SK-N-SH (cell line): Measurements from ENCODE around the gene CCL17. TPM values are rescaled to one million over a fixed set of nuclear protein-coding genes. Genes with fewer than 3 reads are reported as not detected.

Source experiments
- CTCF ChIA-PET: fragments of 300-600, 350-600 bp; formaldehyde crosslinking; extraction: SDS; loops from one replicate; lab custom pipeline; 2021; lab: Yijun Ruan, JAX
- POLR2A ChIA-PET: fragments of 350-600 bp; sonication (Branson Sonifier 250); formaldehyde crosslinking; extraction: SDS; loops from one replicate; lab custom pipeline; 2020; ENCODE audit warnings: antibody characterized with exemption, inconsistent platforms; lab: Yijun Ruan, JAX
- DNase-seq: peaks from one replicate; pipeline ENCODE4 v3.0.0; 2012
- H2AFZ ChIP-seq: fragments of 200-600 bp; sonication (generic); 2 replicates; pipeline ENCODE4 v1.8.1; 2016; ENCODE audit warnings: antibody characterized with exemption, mild to moderate bottlenecking, low read depth
- H3F3A ChIP-seq: fragments of 200-600 bp; sonication (generic); replicated peaks from 2 replicates; pipeline ENCODE3; 2016; ENCODE audit warnings: antibody characterized with exemption, mild to moderate bottlenecking; ENCODE audit not compliant: insufficient read depth
- H3K27ac ChIP-seq, 2 experiments: fragments of 200-500 bp in 1 of 2; fragments of 200-600 bp in 1 of 2; sonication (Bioruptor generic) in 1 of 2; sonication (generic), shearing (Covaris generic) in 1 of 2; 2 replicates each; pipeline versions ENCODE4 v1.5.1 to v1.6.1; 2014 to 2016; ENCODE audit warnings: low read depth in 2 of 2, inconsistent platforms in 1 of 2, low read length in 1 of 2, mild to moderate bottlenecking in 1 of 2, mixed read lengths in 1 of 2
- H3K27me3 ChIP-seq: fragments of 200-600 bp; sonication (generic), shearing (Covaris generic); 2 replicates; pipeline ENCODE4 v1.6.1; 2016; ENCODE audit warnings: mixed run types; ENCODE audit not compliant: insufficient read depth
- H3K36me3 ChIP-seq, 2 experiments: fragments of 200-500 bp in 1 of 2; fragments of 200-600 bp in 1 of 2; sonication (Bioruptor generic) in 1 of 2; sonication (generic) in 1 of 2; replicated peaks in 1 of 2; 2 replicates each; pipeline versions ENCODE3 to v1.5.1; 2014 to 2016; ENCODE audit warnings: low read length in 1 of 2, mild to moderate bottlenecking in 1 of 2; ENCODE audit not compliant: insufficient read depth in 2 of 2, control insufficient read depth in 1 of 2
- H3K4me1 ChIP-seq, 2 experiments: fragments of 200-500 bp in 1 of 2; fragments of 200-600 bp in 1 of 2; sonication (Bioruptor generic) in 1 of 2; sonication (generic), shearing (Covaris generic) in 1 of 2; 2 replicates each; pipeline versions ENCODE4 v1.5.1 to v1.6.1; 2014 to 2016; ENCODE audit warnings: low read depth in 1 of 2, low read length in 1 of 2, mixed run types in 1 of 2; ENCODE audit not compliant: insufficient read depth in 2 of 2, control insufficient read depth in 1 of 2
- H3K4me2 ChIP-seq: fragments of 200-600 bp; sonication (generic), shearing (Covaris generic); 2 replicates; pipeline ENCODE4 v1.6.1; 2017; ENCODE audit warnings: mixed run types
- H3K4me3 ChIP-seq, 2 experiments: fragments of 200-500 bp in 1 of 2; fragments of 200-600 bp in 1 of 2; sonication (Bioruptor generic) in 1 of 2; sonication (generic), shearing (Covaris generic) in 1 of 2; 2 replicates each; pipeline versions ENCODE4 v1.5.1 to v1.8.1; 2014 to 2016; ENCODE audit warnings: low read depth in 2 of 2, inconsistent platforms in 1 of 2, low read length in 1 of 2, mild to moderate bottlenecking in 1 of 2, mixed read lengths in 1 of 2, moderate library complexity in 1 of 2
- H3K79me2 ChIP-seq: fragments of 200-600 bp; sonication (generic); 2 replicates; pipeline ENCODE4 v1.8.1; 2017; ENCODE audit warnings: mild to moderate bottlenecking; ENCODE audit not compliant: insufficient read depth
- H3K9ac ChIP-seq: fragments of 200-600 bp; sonication (generic); 2 replicates; pipeline ENCODE4 v1.6.1; 2017; ENCODE audit warnings: mixed run types
- H3K9me2 ChIP-seq: fragments of 200-600 bp; sonication (generic); 2 replicates; pipeline ENCODE4 v1.6.1; 2017; ENCODE audit warnings: mixed run types
- H3K9me3 ChIP-seq: fragments of 200-600 bp; sonication (generic); 2 replicates; pipeline ENCODE4 v1.6.1; 2017; ENCODE audit warnings: mixed run types, mild to moderate bottlenecking, moderate library complexity
- H4K20me1 ChIP-seq: fragments of 200-600 bp; sonication (generic); 2 replicates; pipeline ENCODE4 v1.6.1; 2017; ENCODE audit warnings: mild to moderate bottlenecking, mixed run types; ENCODE audit not compliant: insufficient read depth
- CHD2 ChIP-seq: fragments of 150-350 bp; IDR thresholded peaks from 2 replicates; pipeline ENCODE4 v1.6.1; 2018; ENCODE audit warnings: low read length; ENCODE audit not compliant: partially characterized antibody
- CTCF ChIP-seq: fragments of 200-600 bp; sonication (generic); IDR thresholded peaks from 2 replicates; pipeline ENCODE4 v1.6.1; 2017; ENCODE audit warnings: antibody characterized with exemption, mild to moderate bottlenecking, moderate library complexity
- ELF1 ChIP-seq: IDR thresholded peaks from 2 replicates; pipeline ENCODE4 v1.4.0; 2012
- FOSL2 ChIP-seq: IDR thresholded peaks from 2 replicates; pipeline ENCODE4 v1.4.0; 2012; ENCODE audit warnings: low read depth, mild to moderate bottlenecking, moderate library complexity, borderline replicate concordance
- FOXM1 ChIP-seq: IDR thresholded peaks from 2 replicates; pipeline ENCODE4 v1.4.0; 2012; ENCODE audit warnings: low read depth, mild to moderate bottlenecking
- GATA2 ChIP-seq: sonication (generic); formaldehyde crosslinking; IDR thresholded peaks from 2 replicates; pipeline ENCODE4 v1.5.0; 2020; ENCODE audit warnings: mild to moderate bottlenecking, missing genetic modification reagents
- JUND ChIP-seq: IDR thresholded peaks from 2 replicates; pipeline ENCODE4 v1.4.0; 2012
- MXI1 ChIP-seq: IDR thresholded peaks from 2 replicates; pipeline ENCODE4 v1.6.1; 2012; ENCODE audit warnings: mild to moderate bottlenecking, low read depth, low read length, improper control_type of control experiment
- NFIC ChIP-seq: IDR thresholded peaks from 2 replicates; pipeline ENCODE4 v1.4.0; 2012; ENCODE audit warnings: borderline replicate concordance
- POLR2AphosphoS5 ChIP-seq: IDR thresholded peaks from 2 replicates; pipeline ENCODE4 v1.6.1; 2012; ENCODE audit warnings: low read depth, low read length
- RAD21 ChIP-seq: IDR thresholded peaks from 2 replicates; pipeline ENCODE4 v1.6.1; 2012; ENCODE audit warnings: mild to moderate bottlenecking, low read length
- RFX5 ChIP-seq: IDR thresholded peaks from 2 replicates; pipeline ENCODE4 v1.6.1; 2012; ENCODE audit warnings: mild to moderate bottlenecking, improper control_type of control experiment, low read length
- RXRA ChIP-seq: IDR thresholded peaks from 2 replicates; pipeline ENCODE4 v1.4.0; 2012; ENCODE audit warnings: low read depth, mild to moderate bottlenecking, borderline replicate concordance
- SIN3A ChIP-seq: IDR thresholded peaks from 2 replicates; pipeline ENCODE4 v1.6.1; 2012; ENCODE audit warnings: low read depth, mild to moderate bottlenecking, low read length, moderate library complexity, borderline replicate concordance
- SMC3 ChIP-seq: IDR thresholded peaks from 2 replicates; pipeline ENCODE4 v1.6.1; 2012; ENCODE audit warnings: low read depth, low read length, improper control_type of control experiment
- TCF12 ChIP-seq: IDR thresholded peaks from 2 replicates; pipeline ENCODE4 v1.4.0; 2012
- TEAD4 ChIP-seq: IDR thresholded peaks from 2 replicates; pipeline ENCODE4 v1.4.0; 2012; ENCODE audit warnings: mild to moderate bottlenecking, borderline replicate concordance; ENCODE audit not compliant: insufficient read depth
- YY1 ChIP-seq: IDR thresholded peaks from 2 replicates; pipeline ENCODE4 v1.4.0; 2012; ENCODE audit warnings: low read depth, mild to moderate bottlenecking
- ZBTB33 ChIP-seq: IDR thresholded peaks from 2 replicates; pipeline ENCODE4 v1.4.0; 2012; ENCODE audit warnings: low read depth, borderline replicate concordance
- WGBS: methylation state at CpG from one replicate; pipeline ENCODE4 v1.1.6; 2017; ENCODE audit warnings: low lambda C conversion rate; 5-methylcytosine and 5-hydroxymethylcytosine counted together
- polyA plus RNA-seq, 3 experiments: library from polyadenylated mRNA; depleted of rRNA; stranded (reverse); fragments of >200 nt; gene quantifications; 2 replicates each; pipeline ENCODE4 v1.2.3, GENCODE V29; 2012
- TF ChIP-seq, protein P1 (sequence below): IDR thresholded peaks from 2 replicates; pipeline ENCODE4; 2012
- TF ChIP-seq, protein P2 (sequence below): IDR thresholded peaks from 2 replicates; pipeline ENCODE4 v1.4.0; 2012; ENCODE audit warnings: low read depth

CCL17 gene
- polyA plus RNA-seq, 1 of the 3 experiments (the other 2 are of a cell fraction), result not detected

- Histone ChIP-seq H3K4me1 (peaks cover 8 to 17% of the 10 kb centered on the region in 2 experiments; a peak in 2 of 4 replicates), H3K4me3 (no peak overlapping the region), H3K9me2 (no peaks in the 10 kb centered on the region), H3K79me2 (no peaks in the 10 kb centered on the region), H3K36me3 (no peaks in the 10 kb centered on the region), H3K9ac (no peak overlapping the region), H2AFZ (no peak overlapping the region), H3K4me2 (no peak overlapping the region), H4K20me1 (no peaks in the 10 kb centered on the region), H3K27me3 (no peaks in the 10 kb centered on the region), H3F3A (no peaks in the 10 kb centered on the region), H3K9me3 (no peaks in the 10 kb centered on the region), H3K27ac (peak overlapping the region in 1 of 2 experiments; percentile 58; a peak in 1 of 4 replicates)
- TF ChIP-seq JUND (peak; percentile 59; the same call in 1 of the 2 replicates), RAD21 (no peak), NFIC (peak; percentile 73), SMC3 (no peak), TEAD4 (no peak), TCF12 (peak; percentile 71), YY1 (no peak), RXRA (no peak), FOSL2 (peak; percentile 51; the same call in 1 of the 2 replicates), FOXM1 (no peak), CHD2 (no peak)
- TF ChIP-seq, protein P1, sequence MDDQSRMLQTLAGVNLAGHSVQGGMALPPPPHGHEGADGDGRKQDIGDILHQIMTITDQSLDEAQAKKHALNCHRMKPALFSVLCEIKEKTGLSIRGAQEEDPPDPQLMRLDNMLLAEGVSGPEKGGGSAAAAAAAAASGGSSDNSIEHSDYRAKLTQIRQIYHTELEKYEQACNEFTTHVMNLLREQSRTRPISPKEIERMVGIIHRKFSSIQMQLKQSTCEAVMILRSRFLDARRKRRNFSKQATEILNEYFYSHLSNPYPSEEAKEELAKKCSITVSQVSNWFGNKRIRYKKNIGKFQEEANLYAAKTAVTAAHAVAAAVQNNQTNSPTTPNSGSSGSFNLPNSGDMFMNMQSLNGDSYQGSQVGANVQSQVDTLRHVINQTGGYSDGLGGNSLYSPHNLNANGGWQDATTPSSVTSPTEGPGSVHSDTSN, result peak; percentile 60
- CTCF ChIA-PET, result no interaction called here
- DNase-seq, result no peak
- POLR2A ChIA-PET, result no interaction called here
- 49% methylated on average over 7 of the region's 7 CpGs for WGBS
These were observed 37.3 kb upstream of the CCL17 start for GRCh38 chr16:57367116-57367752.

GRCh38 chr16:57371494-57372371 is 32.8 kb upstream of the CCL17 start:
- H4K20me1 ChIP-seq, result no peaks in the 10 kb centered on the region
- WGBS, result 82% methylated on average over 8 of the region's 15 CpGs
- CTCF ChIA-PET, result interaction anchor here (0.7 to 10.1 kb wide), 10 partner anchors 8 to 175 kb away, joined by 3 to 97 read pairs (median 4); no protein-coding TSS in a partner anchor
- peak overlapping the region; percentile 57 to 96; a peak in 3 of 4 replicates for H3K27ac ChIP-seq
- peaks cover 26 to 28% of the 10 kb centered on the region in 2 experiments; a peak in 3 of 4 replicates for H3K4me1 ChIP-seq
- H3K9me3 ChIP-seq, result no peaks in the 10 kb centered on the region
- POLR2A ChIA-PET, result interaction anchor here (1.2 to 1.9 kb wide), 5 partner anchors 9 to 136 kb away, joined by 3 to 12 read pairs (median 4); no protein-coding TSS in a partner anchor
- DNase-seq, result no peak
- no peaks in the 10 kb centered on the region for H3K27me3 ChIP-seq
- peak overlapping the region; percentile 97 for H3K4me2 ChIP-seq
- H3K4me3 ChIP-seq, result peak overlapping the region; percentile 52 to 72
- peak overlapping the region; percentile 64; the same call in 1 of the 2 replicates for H3K9ac ChIP-seq
- no peaks in the 10 kb centered on the region for H3F3A ChIP-seq
- H3K9me2 ChIP-seq, result no peaks in the 10 kb centered on the region
- peak overlapping the region; percentile 88 for H2AFZ ChIP-seq
- H3K79me2 ChIP-seq, result no peaks in the 10 kb centered on the region
- no peaks in the 10 kb centered on the region for H3K36me3 ChIP-seq
- TF ChIP-seq GATA2 (CRISPR knock-in tag), result no peak
- TF ChIP-seq NFIC, result no peak
- no peak for TF ChIP-seq CTCF
- no peak for TF ChIP-seq FOXM1
- no peak for TF ChIP-seq MXI1
- no peak for TF ChIP-seq POLR2AphosphoS5
- no peak for TF ChIP-seq ZBTB33
- no peak for TF ChIP-seq FOSL2
- no peak for TF ChIP-seq RFX5
- TF ChIP-seq CHD2, result no peak
- no peak for TF ChIP-seq ELF1
- TF ChIP-seq SIN3A, result no peak
- TF ChIP-seq, protein P2, sequence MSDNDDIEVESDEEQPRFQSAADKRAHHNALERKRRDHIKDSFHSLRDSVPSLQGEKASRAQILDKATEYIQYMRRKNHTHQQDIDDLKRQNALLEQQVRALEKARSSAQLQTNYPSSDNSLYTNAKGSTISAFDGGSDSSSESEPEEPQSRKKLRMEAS, result no peak
